Prostate gland (tissue), 2 donors: ENCODE results near the gene OTULINL.

ENCODE experiments used
- CTCF ChIP-seq, 4 experiments: fragments of 200-600 bp in 2 of 4; fragments of 450-650 bp in 2 of 4; sonication (generic) in 2 of 4; IDR thresholded peaks; 1 replicate in 3 of 4; 2 replicates in 1 of 4; pipeline ENCODE4 v1.5.1; 2016 to 2019; ENCODE audit warnings: antibody characterized with exemption in 4 of 4, mild to moderate bottlenecking in 2 of 4, moderate library complexity in 2 of 4
- POLR2AphosphoS5 ChIP-seq: sonication (generic); formaldehyde crosslinking; IDR thresholded peaks from one replicate; pipeline ENCODE4 v1.6.1; 2017; ENCODE audit warnings: antibody characterized with exemption

DNA sequence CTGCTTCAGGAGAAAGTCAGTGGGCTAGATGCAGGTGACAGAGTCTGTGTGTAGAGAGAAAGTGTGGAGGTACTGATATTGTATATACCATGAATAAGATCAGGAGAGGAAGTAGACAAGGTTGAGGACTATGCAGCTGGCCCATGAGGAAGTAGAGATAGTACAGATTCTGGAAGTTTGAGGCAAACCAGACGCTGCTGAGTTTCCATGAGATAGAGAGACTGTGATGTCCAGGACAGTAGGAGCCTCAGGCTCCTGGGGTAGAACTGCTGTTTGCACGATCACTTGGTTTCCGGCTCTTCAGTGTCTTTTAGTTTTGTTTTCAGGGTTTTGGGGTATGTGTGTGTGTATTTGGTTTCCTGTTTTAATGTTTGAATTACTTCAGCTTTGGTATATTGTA lies 13.6 kb downstream of the OTULINL start:
- TF ChIP-seq POLR2AphosphoS5 (no peak), CTCF (IDR thresholded peaks at IDR 0.05) (no peak)
